NB4 (cell line): ENCODE results near the gene ZDHHC4.

Experiments
- POLR2A ChIP-seq: IDR thresholded peaks from 2 replicates; pipeline ENCODE4 v1.6.1; 2011; ENCODE audit warnings: mild to moderate bottlenecking; ENCODE audit not compliant: insufficient read length; ENCODE audit errors: extremely low read depth
- TF ChIP-seq, protein P1 (sequence below): IDR thresholded peaks from one replicate; pipeline ENCODE4 v1.5.1; 2012; ENCODE audit warnings: low read depth, low read length

DNA sequence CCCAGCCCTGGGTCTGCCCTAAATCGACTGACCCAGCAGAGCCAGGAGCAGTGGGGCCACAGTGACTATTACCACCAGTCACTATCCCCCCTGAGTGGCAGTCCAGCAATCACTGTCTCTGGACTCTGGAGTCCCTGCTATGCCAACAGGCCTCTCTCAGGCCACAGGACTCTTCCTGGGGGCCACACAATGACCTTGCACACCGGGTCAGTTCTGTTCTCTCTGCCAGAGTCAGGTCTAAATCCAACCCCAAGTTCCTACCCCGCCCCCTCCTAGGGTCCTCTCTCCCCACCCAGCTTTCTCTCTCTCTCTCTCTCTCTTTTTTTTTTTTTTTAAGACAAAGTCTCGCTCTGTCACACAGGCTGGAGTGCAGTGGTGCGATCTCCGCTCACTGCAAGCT is 47.6 kb upstream of the ZDHHC4 start:
- TF ChIP-seq, protein P1, sequence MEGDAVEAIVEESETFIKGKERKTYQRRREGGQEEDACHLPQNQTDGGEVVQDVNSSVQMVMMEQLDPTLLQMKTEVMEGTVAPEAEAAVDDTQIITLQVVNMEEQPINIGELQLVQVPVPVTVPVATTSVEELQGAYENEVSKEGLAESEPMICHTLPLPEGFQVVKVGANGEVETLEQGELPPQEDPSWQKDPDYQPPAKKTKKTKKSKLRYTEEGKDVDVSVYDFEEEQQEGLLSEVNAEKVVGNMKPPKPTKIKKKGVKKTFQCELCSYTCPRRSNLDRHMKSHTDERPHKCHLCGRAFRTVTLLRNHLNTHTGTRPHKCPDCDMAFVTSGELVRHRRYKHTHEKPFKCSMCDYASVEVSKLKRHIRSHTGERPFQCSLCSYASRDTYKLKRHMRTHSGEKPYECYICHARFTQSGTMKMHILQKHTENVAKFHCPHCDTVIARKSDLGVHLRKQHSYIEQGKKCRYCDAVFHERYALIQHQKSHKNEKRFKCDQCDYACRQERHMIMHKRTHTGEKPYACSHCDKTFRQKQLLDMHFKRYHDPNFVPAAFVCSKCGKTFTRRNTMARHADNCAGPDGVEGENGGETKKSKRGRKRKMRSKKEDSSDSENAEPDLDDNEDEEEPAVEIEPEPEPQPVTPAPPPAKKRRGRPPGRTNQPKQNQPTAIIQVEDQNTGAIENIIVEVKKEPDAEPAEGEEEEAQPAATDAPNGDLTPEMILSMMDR = no peak
- no peak for TF ChIP-seq POLR2A
